GM12878 (cell line): Measurements from ENCODE around the gene HSP90AA1. TPM values are rescaled to one million over a fixed set of nuclear protein-coding genes. Genes with fewer than 3 reads are reported as not detected.

Experiments
- ATAC-seq: fragments of 200-7000 bp; cut with Tn5 transposase; 3 replicates; pipeline ENCODE4 v1.9.1; 2020; ENCODE audit warnings: mild to moderate bottlenecking, moderate library complexity
- BruUV-seq: library from RNA; stranded (reverse); fragments of 400-500 nt; replicated peaks from 2 replicates; lab custom pipeline; 2021; lab: Mats Ljungman, UMichigan
- CTCF ChIA-PET: fragments of 300-600 bp; sonication (Branson Sonifier 250); formaldehyde crosslinking; extraction: SDS; loops from one replicate; lab custom pipeline; 2021; ENCODE audit warnings: inconsistent platforms; lab: Yijun Ruan, JAX
- POLR2A ChIA-PET: fragments of 350-600 bp; formaldehyde crosslinking; extraction: SDS; loops from one replicate; lab custom pipeline; 2021; ENCODE audit warnings: inconsistent platforms; lab: Charles Lee
- RAD21 ChIA-PET: fragments of 300-600 bp; sonication (Branson Sonifier 250); formaldehyde crosslinking; loops from one replicate; lab custom pipeline; 2023; ENCODE audit warnings: antibody characterized with exemption; ENCODE audit not compliant: unreplicated experiment; lab: Charles Lee
- SMC1A ChIA-PET: fragments of 300-600 bp; sonication (Branson Sonifier 250); formaldehyde crosslinking; loops from one replicate; lab custom pipeline; 2023; ENCODE audit not compliant: unreplicated experiment, uncharacterized antibody; lab: Charles Lee
- DNase-seq: peaks from one replicate; pipeline ENCODE4 v3.0.0-alpha.2; 2011; ENCODE audit warnings: low read depth, low spot score
- FAIRE-seq: peaks from 3 replicates; lab custom pipeline; 2011; peaks lifted over from hg19 to GRCh38; lab: Jason Lieb, UNC
- H2AFZ ChIP-seq: 2 replicates; pipeline ENCODE4 v1.6.0; 2011; ENCODE audit warnings: low read depth, low read length, control low read depth; ENCODE audit not compliant: control insufficient read depth
- H3K27ac ChIP-seq: 2 replicates; pipeline ENCODE4 v1.5.1; 2011; ENCODE audit warnings: control low read depth; ENCODE audit not compliant: control insufficient read depth, insufficient read depth
- H3K27me3 ChIP-seq, 2 experiments: replicated peaks in 1 of 2; 2 replicates each; pipeline versions ENCODE4 v1.6.0 to v1.6.1; 2011; ENCODE audit warnings: low read length in 1 of 2; ENCODE audit not compliant: control insufficient read depth in 2 of 2, insufficient read depth in 2 of 2
- H3K36me3 ChIP-seq, 2 experiments: 2 replicates each; pipeline ENCODE4 v1.5.1; 2011; ENCODE audit warnings: low read length in 1 of 2; ENCODE audit not compliant: control insufficient read depth in 2 of 2, insufficient read depth in 2 of 2
- H3K4me1 ChIP-seq: 2 replicates; pipeline ENCODE4 v1.6.1; 2011; ENCODE audit warnings: mild to moderate bottlenecking, low read length, moderate library complexity, mixed read lengths; ENCODE audit not compliant: control insufficient read depth, insufficient read depth
- H3K4me2 ChIP-seq: 2 replicates; pipeline ENCODE4 v1.6.0; 2011; ENCODE audit warnings: control low read depth; ENCODE audit not compliant: control insufficient read depth, insufficient read depth
- H3K4me3 ChIP-seq: fragments of 200-600 bp; sonication (generic); 2 replicates; pipeline ENCODE4 v1.5.1; 2016
- H3K79me2 ChIP-seq: 2 replicates; pipeline ENCODE4 v1.6.0; 2011; ENCODE audit warnings: low read length; ENCODE audit not compliant: control insufficient read depth, insufficient read depth
- H3K9ac ChIP-seq: 2 replicates; pipeline ENCODE4 v1.8.0; 2011; ENCODE audit warnings: low read length, control low read depth, mixed read lengths; ENCODE audit not compliant: control insufficient read depth, insufficient read depth
- H3K9me3 ChIP-seq: replicated peaks from 3 replicates; pipeline ENCODE4 v1.5.1; 2011; ENCODE audit warnings: mild to moderate bottlenecking, low read length; ENCODE audit not compliant: control insufficient read depth, insufficient read depth
- H4K20me1 ChIP-seq: 2 replicates; pipeline ENCODE4 v1.6.0; 2011; ENCODE audit not compliant: control insufficient read depth, insufficient read depth
- CEBPB ChIP-seq, 2 experiments: fragments of 150-350 bp in 1 of 2; IDR thresholded peaks; 2 replicates each; pipeline ENCODE4 v1.6.1; 2012 to 2014; ENCODE audit warnings: low read depth in 2 of 2, low read length in 2 of 2, borderline replicate concordance in 1 of 2, inconsistent platforms in 1 of 2
- ESRRA ChIP-seq: IDR thresholded peaks from 2 replicates; pipeline ENCODE4 v1.6.1; 2012; ENCODE audit warnings: mild to moderate bottlenecking, low read length, improper control_type of control experiment
- FOXK2 ChIP-seq: fragments of 450-650 bp; IDR thresholded peaks from 2 replicates; pipeline ENCODE4 v1.6.1; 2017; ENCODE audit warnings: mild to moderate bottlenecking, moderate library complexity
- KLF5 ChIP-seq: fragments of 450-650 bp; IDR thresholded peaks from 2 replicates; pipeline ENCODE4 v1.6.1; 2014; ENCODE audit warnings: mild to moderate bottlenecking; ENCODE audit not compliant: partially characterized antibody
- MAX ChIP-seq: IDR thresholded peaks from 2 replicates; pipeline ENCODE4 v1.6.1; 2012; ENCODE audit warnings: low read depth, low read length, improper control_type of control experiment
- PRDM15 ChIP-seq: fragments of 450-650 bp; formaldehyde crosslinking; IDR thresholded peaks from 2 replicates; pipeline ENCODE4 v1.4.0; 2020; ENCODE audit warnings: mild to moderate bottlenecking, moderate library complexity
- RAD51 ChIP-seq: fragments of 450-650 bp; IDR thresholded peaks from 2 replicates; pipeline ENCODE4 v1.6.1; 2016; ENCODE audit warnings: moderate library complexity, mild to moderate bottlenecking, inconsistent platforms
- SMAD1 ChIP-seq: fragments of 450-650 bp; IDR thresholded peaks from 2 replicates; pipeline ENCODE4 v1.6.1; 2018; ENCODE audit warnings: mild to moderate bottlenecking, low read depth; ENCODE audit not compliant: partially characterized antibody
- STAT1 ChIP-seq: fragments of 450-650 bp; conservative IDR thresholded peaks from 2 replicates; pipeline ENCODE4 v1.6.1; 2014; ENCODE audit warnings: antibody characterized with exemption, mild to moderate bottlenecking
- ZBTB4 ChIP-seq: fragments of 450-650 bp; formaldehyde crosslinking; IDR thresholded peaks from 2 replicates; pipeline ENCODE4 v1.4.0; 2022; ENCODE audit warnings: mild to moderate bottlenecking, moderate library complexity
- WGBS: methylation state at CpG from one replicate; pipeline ENCODE4 v1.1.6; 2016; ENCODE audit warnings: low lambda C conversion rate; ENCODE audit not compliant: insufficient replicate concordance, insufficient coverage; ENCODE audit errors: missing lambda C conversion rate; 5-methylcytosine and 5-hydroxymethylcytosine counted together
- in situ Hi-C: fragments of 300-500 bp; cut with MboI; formaldehyde crosslinking; loops from 9 replicates; pipeline ENCODE4 v1.14.3; 2018; ENCODE audit warnings: mixed read lengths
- intact Hi-C: fragments of 100-400 bp; cut with micrococcal nuclease; formaldehyde crosslinking; loops from one replicate; pipeline ENCODE4 v1.14.2; 2022; ENCODE audit not compliant: unreplicated experiment
- polyA plus RNA-seq, 11 experiments: library from polyadenylated mRNA; depleted of rRNA in 4 of 11; unstranded in 6 of 11; stranded (reverse) in 5 of 11; fragments of >200 nt; fragmentation: Nextera tagmentation in 4 of 11; fragmentation: Illumina TruSeq in 1 of 11; extraction: Ambion mirVana in 4 of 11; extraction: Trizol in 1 of 11; gene quantifications; 1 replicate in 1 of 11; 2 replicates in 10 of 11; pipeline versions ENCODE4 v1.2.1 to v1.2.3, GENCODE V29; 2011 to 2016; ENCODE audit warnings: inconsistent platforms in 2 of 11, missing spikeins in 2 of 11, low read depth in 1 of 11
- total RNA-seq, 4 experiments: library from RNA; depleted of rRNA in 3 of 4; stranded (reverse); fragments of >200 nt in 3 of 4; fragmentation: Illumina TruSeq in 1 of 4; extraction: Trizol in 1 of 4; gene quantifications; 2 replicates each; pipeline versions ENCODE4 v1.2.1 to v1.2.3, GENCODE V29; 2013 to 2021

Gene HSP90AA1
- total and polyA plus RNA-seq, 10 of the 15 experiments (the other 5 are each of a cell fraction or from before 2014, with no cell fraction given): 262 to 1,315 (median 635) TPM

GRCh38 chr14:102056694-102057442 is 30.0 kb downstream of the HSP90AA1 start (continued):
- TF ChIP-seq ZBTB4 (CRISPR knock-in tag): no peak

GRCh38 chr14:102055181-102055901 is 31.5 kb downstream of the HSP90AA1 start:
- SMC1A ChIA-PET: no interaction called here
- H3K27me3 ChIP-seq: no peaks in the 10 kb centered on the region
- RAD21 ChIA-PET: no interaction called here
- no peaks in the 10 kb centered on the region for H3K9me3 ChIP-seq
- no peaks in the 10 kb centered on the region for H3K4me1 ChIP-seq
- H2AFZ ChIP-seq: no peak overlapping the region
- in situ Hi-C loops: no loop called here
- TF ChIP-seq PRDM15 (CRISPR knock-in tag) (no peak), FOXK2 (no peak), RAD51 (no peak), KLF5 (no peak), SMAD1 (no peak), CEBPB (IDR thresholded peaks at IDR 0.05; ENCODE audit: borderline replicate concordance in 1 of 2, low read depth in 2 of 2, low read length in 2 of 2) (no peak), MAX (no peak), STAT1 (no peak), ESRRA (no peak)
- POLR2A ChIA-PET: no interaction called here
- no peaks in the 10 kb centered on the region for H3K79me2 ChIP-seq
- H3K9ac ChIP-seq: no peak overlapping the region
- no peaks in the 10 kb centered on the region for H4K20me1 ChIP-seq
- WGBS: 97% methylated on average over 24 of the region's 24 CpGs
- intact Hi-C loops: no loop called here
- peaks cover 0 to 5% of the 10 kb centered on the region in 2 experiments; a peak in 2 of 4 replicates for H3K36me3 ChIP-seq
- no peak overlapping the region for H3K27ac ChIP-seq
- ATAC-seq (no peak), DNase-seq (no peak), FAIRE-seq (no peak)
- BruUV-seq: no TSS peak
- H3K4me3 ChIP-seq: no peak overlapping the region
- H3K4me2 ChIP-seq: no peak overlapping the region
- CTCF ChIA-PET: interaction anchor here (1.1 kb wide), 1 partner anchor 35 kb away, joined by 3 read pairs; no protein-coding TSS in a partner anchor
